ENCODE results near the gene KRT86.

KRT86 gene

DNA sequence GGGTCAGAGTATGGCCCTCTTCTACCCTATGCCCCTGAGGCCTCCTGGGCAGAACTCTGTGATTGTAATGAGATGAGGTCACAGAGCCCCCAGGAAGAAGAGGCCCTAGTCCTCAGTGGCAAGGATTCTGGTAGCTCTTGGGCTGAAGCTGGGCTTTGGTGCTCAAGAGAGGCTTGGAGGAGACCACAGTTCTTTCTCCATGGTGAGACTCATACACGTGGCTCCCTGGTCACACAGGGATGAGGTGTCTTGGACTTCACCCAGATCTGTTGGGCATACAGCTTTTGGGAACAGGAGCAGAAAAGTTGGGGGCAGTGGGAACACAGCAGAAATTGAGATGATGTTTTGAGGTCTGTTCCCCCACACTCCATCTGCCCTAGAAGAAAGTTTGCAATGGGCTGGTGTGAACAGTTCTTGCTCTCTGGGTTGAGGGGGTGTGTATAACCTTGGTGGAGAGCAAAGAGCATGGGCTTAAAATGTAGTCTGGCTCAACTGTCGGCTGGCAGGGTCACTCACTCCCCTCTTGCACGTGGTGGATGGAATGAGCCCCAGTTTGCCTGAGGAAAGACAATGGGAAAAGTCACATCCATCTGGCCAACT is at the start of gene KRT86:
KRT86 (plus strand) TSS at position 125 of the 600 bp plus-strand sequence. CDS start 27,272 bp downstream, outside the sequence.
- no peak for DNase-seq

DNA sequence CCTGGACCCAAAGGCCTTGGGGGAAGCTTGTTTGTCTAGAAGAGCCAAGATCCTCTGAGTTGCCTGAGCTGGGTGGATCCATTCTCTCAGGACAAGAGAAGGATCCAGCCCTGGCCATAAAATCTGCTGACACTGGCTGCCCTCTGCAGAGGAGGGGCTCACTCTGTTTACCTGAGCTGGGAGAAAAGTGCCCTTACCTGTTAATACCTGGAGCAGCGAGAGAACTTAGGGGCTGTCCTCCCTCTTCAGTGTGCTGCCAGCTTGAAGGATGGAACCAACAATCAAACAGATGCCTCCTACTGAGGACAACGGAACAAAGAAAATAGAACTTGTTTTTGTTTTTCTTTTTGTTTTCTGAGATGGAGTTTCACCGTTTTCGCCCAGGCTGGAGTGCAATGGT is 48.7 kb upstream of the KRT86 start:
- DNase-seq, result no peak

GRCh38 chr12:52226446-52226845 is 48.0 kb upstream of the KRT86 start:
- no peak for DNase-seq

DNA sequence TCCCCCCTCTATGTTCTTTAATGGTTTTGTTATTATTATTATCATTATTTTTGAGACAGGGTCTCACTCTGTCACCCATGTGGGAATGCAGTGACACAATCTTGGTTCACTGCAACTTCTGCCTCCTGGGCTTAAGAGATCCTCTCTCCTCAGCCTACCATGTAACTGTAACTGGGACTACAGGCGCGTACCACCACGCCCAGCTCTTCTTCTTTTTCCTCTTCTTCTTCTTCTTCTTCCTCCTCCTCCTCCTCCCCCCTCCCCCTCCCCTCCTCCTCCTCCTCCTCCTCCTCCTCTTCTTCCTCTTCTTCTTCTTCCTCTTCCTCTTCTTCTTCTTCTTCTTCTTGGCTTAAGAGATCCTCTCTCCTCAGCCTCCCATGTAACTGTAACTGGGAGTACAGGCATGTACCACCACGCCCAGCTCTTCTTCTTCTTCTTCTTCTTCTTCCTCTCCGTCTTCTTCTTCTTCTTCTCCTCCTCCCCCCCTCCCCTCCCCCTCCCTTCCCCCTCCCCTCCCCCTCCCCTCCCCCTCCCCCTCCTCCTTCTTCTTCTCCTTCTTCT is 46.8 kb upstream of the KRT86 start:
- DNase-seq, result no peak

- DNase-seq, result no peak
Measured at GRCh38 chr12:52228366-52228765, 46.1 kb upstream of the KRT86 start.

- no peak for DNase-seq
Measured at GRCh38 chr12:52228931-52229330, 45.5 kb upstream of the KRT86 start.

GRCh38 chr12:52229836-52230343 is 44.6 kb upstream of the KRT86 start:
- DNase-seq, result no peak

DNA sequence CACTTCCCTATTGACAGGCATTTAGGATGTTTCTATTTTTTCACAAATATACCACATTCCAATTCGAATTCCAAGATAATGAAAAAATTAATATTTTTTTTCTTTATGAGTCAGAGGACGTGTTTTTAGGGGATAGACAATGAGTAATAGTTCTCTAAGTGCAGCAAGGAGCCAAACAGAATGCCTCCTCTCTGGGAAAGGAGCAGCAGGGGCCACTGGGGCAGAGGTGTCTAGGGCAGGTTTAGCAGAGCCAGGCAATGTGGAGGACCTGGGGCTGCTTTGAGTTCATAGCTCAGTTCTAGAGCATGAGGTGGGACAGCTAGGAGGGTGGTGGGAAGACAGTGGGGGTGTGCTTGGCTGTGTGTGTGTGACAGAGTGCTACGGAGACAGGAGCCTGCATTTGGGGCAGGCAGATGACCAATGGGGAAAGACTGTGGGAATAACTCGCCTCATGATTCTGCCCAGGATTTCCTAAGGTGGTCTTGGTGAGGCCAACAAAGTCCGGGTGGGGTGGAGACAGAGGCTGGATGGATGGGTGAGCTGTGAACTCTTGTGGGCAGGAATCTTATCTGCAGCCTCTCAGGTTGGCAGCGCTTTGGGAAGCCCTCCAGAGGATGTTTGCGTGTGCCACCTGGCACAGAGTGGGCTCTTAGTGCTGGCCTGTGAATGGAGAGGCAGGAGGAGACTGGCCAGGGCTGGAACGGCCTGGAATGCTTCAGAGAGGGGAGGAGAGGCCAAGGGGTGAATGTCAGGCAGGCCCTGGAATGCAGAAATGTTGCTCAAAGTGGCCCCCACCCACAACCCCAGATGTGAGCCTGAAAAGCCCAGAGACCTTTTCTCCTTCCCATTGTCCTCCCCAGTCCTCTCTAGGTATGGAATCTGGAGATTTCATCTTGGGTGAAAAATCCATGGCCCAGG is 43.8 kb upstream of the KRT86 start:
- no peak for DNase-seq

GRCh38 chr12:52231305-52232202 is 42.9 kb upstream of the KRT86 start:
- no peak for DNase-seq

- DNase-seq, result no peak
Measured at GRCh38 chr12:52232203-52232673, 42.2 kb upstream of the KRT86 start.

DNA sequence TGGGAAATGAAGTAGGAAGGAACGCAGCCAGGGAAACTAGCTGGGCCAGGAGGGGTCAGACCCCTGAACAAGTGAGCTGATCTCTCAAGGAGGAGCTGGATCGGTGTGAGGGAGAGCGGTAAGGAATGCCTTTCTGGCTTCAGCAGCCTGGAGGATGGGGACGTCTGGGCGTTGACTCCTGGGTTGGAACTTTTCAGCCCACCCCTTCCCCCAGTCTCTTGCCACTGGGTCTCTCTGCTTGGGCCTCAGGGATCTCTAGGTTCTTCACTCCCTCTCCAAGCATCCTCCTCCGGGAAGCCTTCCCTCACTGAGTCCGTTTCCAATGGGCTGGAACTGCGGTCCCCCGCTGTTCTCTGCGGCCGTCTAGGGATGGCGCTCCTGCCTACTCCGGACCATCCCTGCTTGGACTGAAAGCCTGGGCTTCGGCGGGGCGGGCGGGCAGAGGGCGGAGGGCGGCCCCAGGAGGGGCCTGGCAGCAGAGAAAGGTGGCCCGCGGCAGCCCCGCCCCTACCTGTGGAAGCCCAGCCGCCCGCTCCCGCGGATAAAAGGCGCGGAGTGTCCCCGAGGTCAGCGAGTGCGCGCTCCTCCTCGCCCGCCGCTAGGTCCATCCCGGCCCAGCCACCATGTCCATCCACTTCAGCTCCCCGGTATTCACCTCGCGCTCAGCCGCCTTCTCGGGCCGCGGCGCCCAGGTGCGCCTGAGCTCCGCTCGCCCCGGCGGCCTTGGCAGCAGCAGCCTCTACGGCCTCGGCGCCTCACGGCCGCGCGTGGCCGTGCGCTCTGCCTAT is 41.6 kb upstream of the KRT86 start, which contains the start of gene KRT7:
KRT7 (plus strand) TSS at position 570 of the 788 bp plus-strand sequence; CDS start at position 624, 54 bp downstream.
- no peak for DNase-seq

GRCh38 chr12:52233462-52234207 is 40.8 kb upstream of the KRT86 start:
- no peak for DNase-seq

DNA sequence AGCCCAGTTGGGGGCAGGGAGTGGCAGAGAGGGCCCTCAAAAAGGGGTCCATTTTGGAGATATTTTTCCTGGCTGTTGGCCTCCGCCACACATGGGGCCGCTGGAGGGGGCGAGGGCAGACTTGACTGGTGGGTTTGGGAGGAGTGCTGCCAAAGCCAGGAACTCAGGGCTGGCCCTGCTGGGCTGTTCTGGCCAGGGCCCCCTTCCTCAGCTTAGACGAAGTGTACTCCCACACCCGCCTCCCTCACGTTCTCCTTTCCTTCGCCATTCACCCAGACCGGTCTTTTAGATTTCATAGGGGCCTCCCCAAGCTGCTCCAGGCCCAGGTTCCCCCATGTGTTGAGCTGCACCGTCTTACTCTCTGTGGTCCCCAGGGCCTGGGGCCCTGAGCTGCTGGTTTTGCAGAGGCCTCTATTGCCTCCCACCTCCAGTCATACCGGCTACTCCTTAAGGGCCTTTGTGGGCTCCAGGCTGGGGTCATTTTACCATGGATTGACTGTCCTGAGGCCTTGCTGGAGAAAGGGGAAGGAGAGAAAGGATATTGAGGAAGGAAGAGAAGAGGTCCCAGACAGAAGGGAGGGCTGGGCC is 40.1 kb upstream of the KRT86 start:
- DNase-seq, result no peak

DNA sequence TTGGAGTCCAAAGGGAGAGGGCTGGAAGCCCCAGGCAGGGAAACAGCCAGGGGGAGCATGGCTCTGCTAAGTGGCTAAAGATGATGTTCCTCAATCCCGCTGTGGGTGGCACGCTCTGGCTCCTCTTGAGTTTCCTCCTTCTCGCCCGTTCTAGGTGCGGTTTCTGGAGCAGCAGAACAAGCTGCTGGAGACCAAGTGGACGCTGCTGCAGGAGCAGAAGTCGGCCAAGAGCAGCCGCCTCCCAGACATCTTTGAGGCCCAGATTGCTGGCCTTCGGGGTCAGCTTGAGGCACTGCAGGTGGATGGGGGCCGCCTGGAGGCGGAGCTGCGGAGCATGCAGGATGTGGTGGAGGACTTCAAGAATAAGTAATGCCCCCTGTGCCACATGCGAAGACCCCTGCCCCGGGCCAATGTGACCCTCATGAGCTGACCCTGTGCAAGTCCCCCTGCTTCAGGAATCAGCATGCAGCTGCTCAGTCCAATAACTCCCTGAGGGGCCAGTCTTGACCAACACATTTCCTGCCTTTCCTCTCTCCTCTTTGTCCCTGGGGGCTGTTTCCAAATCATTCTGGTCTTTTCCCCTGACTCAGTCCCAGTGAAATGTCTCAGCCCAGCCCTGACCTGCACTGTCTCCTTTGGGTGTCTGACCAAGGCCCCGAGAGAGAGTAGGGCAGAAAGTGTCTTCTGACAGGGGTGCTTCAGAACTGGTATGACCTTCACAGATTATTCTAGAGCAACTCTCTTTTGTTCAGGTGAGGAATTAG is 39.3 kb upstream of the KRT86 start:
- no peak for DNase-seq

DNA sequence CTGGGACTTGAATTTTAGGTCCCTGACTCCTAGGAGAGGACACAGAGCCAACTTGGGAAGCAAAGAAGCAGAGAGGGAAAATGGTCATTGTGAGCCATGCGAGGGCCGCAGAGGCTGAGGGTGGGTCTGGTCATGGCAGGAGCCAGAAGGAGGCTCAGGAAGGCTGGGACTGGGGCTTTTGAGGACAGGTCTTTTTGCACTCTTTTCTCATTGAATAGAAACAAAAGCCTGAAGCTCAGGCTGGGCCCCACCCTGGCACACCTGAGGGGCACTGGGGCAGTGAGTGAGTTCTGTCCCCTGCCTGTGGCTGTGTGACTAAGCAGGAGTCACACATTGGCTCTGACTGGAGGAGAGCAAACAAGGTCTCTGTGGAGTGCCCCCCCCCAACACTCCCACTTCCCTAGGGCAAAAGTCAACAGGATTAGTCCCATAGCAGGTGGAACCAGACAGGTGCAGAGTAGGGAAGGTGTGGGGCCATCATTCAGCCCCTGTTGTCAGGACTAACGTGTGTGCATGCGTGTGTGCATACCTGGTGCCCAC is 38.6 kb upstream of the KRT86 start:
- DNase-seq, result no peak

- DNase-seq, result no peak
Measured at GRCh38 chr12:52236386-52237050, 37.9 kb upstream of the KRT86 start.

DNA sequence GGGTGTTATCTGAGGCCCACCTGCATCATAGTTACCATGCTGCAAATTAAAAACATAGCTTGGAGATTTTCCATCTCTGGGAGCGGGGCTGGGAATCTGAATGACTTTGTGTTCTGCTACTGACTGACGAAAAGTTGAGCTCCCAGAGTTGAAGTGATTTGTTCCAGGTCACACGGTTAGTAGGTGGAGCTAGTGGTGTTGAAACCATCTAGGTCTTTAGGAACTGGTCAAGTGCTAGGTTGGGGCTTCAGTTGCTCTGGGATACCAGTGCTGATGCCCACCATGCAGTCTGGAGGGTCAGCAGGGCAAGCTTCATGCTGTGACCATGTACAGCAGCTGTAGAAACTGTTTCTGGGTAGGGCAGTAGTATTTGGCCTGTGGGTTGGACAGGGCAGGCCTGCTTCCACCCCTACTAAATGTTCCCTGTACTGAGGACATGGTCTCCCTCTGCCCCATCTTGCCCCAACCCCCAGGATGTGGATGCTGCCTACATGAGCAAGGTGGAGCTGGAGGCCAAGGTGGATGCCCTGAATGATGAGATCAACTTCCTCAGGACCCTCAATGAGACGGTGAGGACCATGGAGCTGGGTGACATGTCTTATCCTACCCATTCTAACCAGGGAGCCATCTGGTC is 36.1 kb upstream of the KRT86 start:
- DNase-seq, result no peak

All from cerebellar nuclear complex (tissue), 1 donor.